Measurements from ENCODE around the gene CDH23.

DNA sequence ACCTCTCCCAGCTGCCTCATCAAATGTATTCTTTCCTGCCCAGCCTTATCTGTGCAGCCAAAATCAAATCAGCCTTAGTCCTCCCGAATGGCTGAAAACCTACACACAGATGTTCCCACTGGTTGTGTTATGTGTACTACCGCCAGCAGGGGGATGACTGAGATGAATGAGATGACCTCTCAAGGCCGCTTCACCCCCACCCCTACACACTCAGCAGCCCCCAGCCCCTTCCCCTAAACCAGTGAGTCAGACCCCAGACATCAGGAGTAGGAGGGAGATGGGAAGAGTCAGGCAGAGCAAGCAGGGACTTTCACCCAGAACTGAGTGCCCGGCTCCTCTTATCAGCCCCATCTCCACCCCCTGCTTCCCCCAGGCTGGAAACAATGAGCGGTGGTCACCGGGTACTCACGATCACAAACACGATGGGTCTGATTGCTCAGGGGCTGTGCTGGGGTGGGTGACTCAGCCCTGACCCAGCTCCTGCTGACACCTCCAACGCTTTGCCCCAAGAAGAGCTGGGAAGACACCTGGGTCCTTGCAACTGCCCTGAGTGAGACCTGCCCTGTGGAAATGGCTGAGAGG lies 329.4 kb downstream of the CDH23 start:
- TF ChIP-seq, protein P1, sequence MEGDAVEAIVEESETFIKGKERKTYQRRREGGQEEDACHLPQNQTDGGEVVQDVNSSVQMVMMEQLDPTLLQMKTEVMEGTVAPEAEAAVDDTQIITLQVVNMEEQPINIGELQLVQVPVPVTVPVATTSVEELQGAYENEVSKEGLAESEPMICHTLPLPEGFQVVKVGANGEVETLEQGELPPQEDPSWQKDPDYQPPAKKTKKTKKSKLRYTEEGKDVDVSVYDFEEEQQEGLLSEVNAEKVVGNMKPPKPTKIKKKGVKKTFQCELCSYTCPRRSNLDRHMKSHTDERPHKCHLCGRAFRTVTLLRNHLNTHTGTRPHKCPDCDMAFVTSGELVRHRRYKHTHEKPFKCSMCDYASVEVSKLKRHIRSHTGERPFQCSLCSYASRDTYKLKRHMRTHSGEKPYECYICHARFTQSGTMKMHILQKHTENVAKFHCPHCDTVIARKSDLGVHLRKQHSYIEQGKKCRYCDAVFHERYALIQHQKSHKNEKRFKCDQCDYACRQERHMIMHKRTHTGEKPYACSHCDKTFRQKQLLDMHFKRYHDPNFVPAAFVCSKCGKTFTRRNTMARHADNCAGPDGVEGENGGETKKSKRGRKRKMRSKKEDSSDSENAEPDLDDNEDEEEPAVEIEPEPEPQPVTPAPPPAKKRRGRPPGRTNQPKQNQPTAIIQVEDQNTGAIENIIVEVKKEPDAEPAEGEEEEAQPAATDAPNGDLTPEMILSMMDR (IDR thresholded peaks at IDR 0.05 in 2 of 3, conservative IDR thresholded peaks at IDR 0.05 in 1 of 3; ENCODE audit: insufficient read depth in 2 of 3, low read depth in 1 of 3, low read length in 3 of 3): peak; percentile 22 to 55 (median 48); a peak in 4 of 6 replicates
- TF ChIP-seq ZNF174 (CRISPR knock-in tag; IDR thresholded peaks at IDR 0.05): no peak
- TF ChIP-seq SMARCB1 (IDR thresholded peaks at IDR 0.05; ENCODE audit: insufficient read length, low read depth): no peak
- TF ChIP-seq POLR2A (conservative IDR thresholded peaks at IDR 0.05): no peak
- TF ChIP-seq CC2D1A (IDR thresholded peaks at IDR 0.05): no peak
- no peak for TF ChIP-seq ESRRA (IDR thresholded peaks at IDR 0.05; ENCODE audit: borderline replicate concordance, low read depth)
- no peak for TF ChIP-seq TAF1 (IDR thresholded peaks at IDR 0.05; ENCODE audit: control insufficient read depth, extremely low read depth, insufficient read depth, low read length, severe bottlenecking)
- TF ChIP-seq FOXA3 (CRISPR knock-in tag; conservative IDR thresholded peaks at IDR 0.05 in 1 of 2, IDR thresholded peaks at IDR 0.05 in 1 of 2): no peak
- no peak for TF ChIP-seq HMG20B (CRISPR knock-in tag; IDR thresholded peaks at IDR 0.05)
- no peak for TF ChIP-seq MAZ (CRISPR knock-in tag; conservative IDR thresholded peaks at IDR 0.05 in 1 of 2, IDR thresholded peaks at IDR 0.05 in 1 of 2)
- peak; percentile 66; the same call in 1 of the 2 replicates for TF ChIP-seq ZBTB7A (IDR thresholded peaks at IDR 0.05; ENCODE audit: borderline replicate concordance, control insufficient read depth, low read depth, low read length)
- no peak for TF ChIP-seq FOXA1 (IDR thresholded peaks at IDR 0.05; ENCODE audit: borderline replicate concordance)
- TF ChIP-seq EZH2 (IDR thresholded peaks at IDR 0.05; ENCODE audit: borderline replicate concordance, low read depth, low read length): no peak
